COR-L47 (cell line): ENCODE data around the gene SPON2.

Experiments
- DNase-seq: peaks from one replicate; lab custom pipeline; 2025; lab: John Stamatoyannopoulos, UW

Gene SPON2

DNA sequence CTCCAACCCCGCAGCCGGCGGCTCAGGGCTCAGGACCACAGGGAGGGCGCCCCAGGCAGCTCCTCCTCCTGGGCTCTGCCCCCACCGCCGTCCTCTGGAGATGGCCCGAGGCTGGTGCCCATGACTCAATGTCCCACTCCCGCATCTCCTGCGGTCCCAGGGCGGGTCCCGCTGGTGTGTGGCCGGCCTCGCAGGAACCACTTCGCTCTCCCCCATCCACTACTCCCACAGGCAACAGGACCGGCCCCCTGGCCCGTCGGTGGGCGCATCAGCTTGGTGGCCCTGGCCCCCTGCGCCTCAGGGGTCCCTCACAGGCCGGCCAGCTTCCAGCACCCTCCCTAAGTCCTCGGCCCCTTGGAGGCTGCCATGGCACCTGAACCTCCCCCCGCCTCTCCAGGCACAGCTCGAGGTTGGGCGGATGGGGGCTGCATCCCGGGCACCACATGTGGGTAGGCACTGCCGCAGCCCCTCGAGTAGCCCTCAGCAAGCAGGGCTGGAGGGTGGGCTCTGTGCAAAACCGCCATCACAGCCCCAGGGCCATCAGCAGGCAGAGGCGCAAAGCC is 22.8 kb upstream of the SPON2 start:
- DNase-seq: no peak

DNA sequence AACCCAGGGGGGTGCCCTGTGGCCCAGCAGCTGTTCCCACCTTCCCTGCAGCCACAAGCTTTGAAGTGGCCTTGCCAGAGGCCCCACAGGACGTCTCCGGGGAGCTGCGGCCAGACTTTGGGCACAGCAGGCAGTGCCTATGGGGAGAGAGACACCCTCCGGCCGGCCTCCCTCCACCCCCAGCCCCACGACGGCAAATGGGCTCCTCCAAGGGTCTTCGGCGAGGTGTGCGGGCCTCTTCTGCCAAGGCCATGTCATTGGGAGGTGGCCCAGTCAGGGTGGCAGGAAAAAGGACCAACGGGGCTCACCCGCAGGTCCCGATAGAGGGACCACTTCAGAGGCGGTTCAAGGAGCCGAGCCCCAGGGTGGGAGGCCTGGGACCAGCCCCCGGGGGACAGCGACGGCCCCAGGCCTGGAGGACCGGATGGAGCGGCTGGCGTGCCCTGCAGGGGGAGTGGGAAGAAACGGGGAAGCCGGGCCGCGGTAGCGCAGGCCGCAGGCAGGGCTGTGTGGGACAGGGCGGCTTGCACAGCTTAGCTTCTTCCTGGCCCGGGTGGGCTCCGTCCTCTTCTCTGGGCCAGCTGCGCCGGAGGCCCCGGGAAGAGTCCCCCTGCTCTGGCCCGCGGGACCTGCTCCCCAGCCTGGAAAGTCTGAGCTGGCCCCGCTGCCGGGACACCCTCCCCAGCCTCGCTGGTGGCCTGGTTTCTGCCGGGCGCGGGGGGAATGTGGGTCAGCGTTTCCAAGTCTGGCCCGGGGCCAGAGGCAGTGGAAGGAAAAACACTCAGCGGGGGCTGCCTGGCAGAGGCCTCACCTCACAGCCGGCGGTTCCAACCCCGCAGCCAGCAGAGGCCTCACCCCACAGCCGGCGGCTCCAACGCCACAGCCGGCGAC is 21.9 kb upstream of the SPON2 start:
- no peak for DNase-seq

- no peak for DNase-seq
Measured at GRCh38 chr4:1193206-1194009, 21.0 kb upstream of the SPON2 start.

GRCh38 chr4:1192493-1193205 is 20.3 kb upstream of the SPON2 start:
- DNase-seq: no peak

- no peak for DNase-seq
Measured at GRCh38 chr4:1192091-1192492, 19.7 kb upstream of the SPON2 start.

DNA sequence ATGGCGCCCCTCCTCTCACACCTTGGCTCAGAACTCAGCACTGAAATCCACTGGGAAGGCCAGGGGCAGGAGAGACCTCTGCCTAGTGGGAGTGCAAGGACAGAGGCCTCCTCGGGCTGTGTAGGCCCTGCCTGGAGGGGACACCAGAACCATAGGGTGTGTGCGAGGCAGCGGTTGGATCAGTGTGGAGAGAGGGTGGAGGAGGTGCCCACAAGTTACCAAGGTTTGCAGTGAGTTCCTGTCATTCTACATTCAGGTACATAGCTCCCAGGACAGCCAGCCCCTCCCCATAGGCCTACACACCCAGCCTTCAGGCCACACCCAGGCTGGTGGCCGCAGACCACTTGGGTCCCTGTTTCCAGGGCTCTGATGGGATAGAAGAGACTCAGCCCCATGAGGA is 19.2 kb upstream of the SPON2 start:
- DNase-seq: no peak

DNA sequence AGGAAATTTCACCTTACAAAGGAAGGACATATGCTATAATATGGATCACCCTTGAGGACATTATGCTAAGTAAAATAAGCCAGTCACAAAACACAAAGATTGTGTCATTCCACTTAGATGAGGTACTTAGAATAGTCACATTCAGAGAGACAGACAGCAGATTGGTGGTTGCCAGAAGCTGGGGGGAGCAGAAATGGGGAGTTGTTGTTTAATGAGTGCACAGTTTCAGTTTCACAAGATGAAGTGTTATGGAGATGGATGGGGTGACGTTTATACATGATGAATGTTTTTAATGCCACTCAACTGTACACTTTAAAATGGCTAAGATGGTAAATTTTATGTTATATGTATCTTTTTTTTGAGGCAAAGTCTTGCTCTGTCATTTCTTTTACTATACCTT is 14.8 kb upstream of the SPON2 start:
- no peak for DNase-seq

- no peak for DNase-seq
Measured at GRCh38 chr4:1183985-1184773, 11.8 kb upstream of the SPON2 start.

- no peak for DNase-seq
Measured at GRCh38 chr4:1182313-1182712, 9.9 kb upstream of the SPON2 start.

GRCh38 chr4:1180663-1181062 is 8.3 kb upstream of the SPON2 start:
- DNase-seq: no peak

DNA sequence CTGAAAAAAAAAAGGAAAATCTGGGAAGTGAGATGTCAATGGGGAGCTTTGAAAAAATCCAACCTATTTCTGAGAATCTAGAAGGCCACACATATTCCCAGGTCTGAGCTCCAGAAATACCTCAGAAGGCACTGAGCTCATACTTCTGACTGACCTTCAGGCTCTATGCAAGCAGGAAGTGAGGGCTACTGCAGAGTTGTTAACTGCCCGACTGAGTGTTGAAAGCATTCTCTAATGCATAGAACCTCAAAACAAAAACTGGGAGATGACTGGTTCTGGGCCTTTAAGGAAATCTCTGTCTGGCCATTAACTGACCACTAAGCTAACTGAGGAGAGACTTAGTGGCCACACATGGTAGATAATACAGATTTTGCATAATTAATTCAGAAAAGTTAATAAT is 7.6 kb upstream of the SPON2 start:
- no peak for DNase-seq

GRCh38 chr4:1179089-1179441 is 6.7 kb upstream of the SPON2 start:
- DNase-seq: no peak

DNA sequence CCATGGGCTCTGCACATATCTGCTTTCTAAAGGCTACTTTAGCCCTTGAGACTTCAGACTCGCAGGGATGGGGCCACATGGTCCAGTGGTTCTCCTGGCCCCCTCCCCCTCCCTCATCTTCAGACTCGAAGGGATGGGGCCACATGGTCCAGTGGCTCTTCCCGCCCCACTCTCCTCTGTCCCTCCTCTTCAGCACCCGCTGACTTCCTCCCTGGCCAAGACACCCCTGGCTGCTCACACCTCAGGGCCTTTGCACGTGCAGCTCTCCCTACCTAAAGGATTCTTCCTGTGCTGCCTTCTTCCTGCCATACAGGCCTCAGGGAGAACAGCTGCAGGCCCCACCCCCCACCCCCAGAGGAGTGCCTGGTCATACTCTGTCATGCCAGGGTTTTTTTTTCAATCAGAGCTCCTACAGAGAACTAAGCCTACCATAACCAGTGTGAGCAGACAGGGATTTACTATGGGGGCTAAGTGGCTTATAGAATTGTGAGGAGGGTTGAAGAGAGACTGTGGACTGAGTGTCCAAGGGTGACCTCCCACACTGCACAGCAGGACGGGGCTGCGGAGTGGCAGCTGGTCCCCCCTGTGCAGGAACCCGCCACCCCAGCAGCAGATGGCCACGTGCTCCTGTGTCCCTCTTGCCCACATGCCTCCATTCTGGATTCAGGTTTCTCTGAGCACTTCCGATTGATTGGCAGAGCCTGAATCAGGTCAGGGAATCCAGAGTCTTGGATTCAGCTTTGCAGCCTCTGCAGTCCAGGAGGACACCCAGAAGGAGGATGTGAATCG is 6.1 kb upstream of the SPON2 start:
- no peak for DNase-seq

DNA sequence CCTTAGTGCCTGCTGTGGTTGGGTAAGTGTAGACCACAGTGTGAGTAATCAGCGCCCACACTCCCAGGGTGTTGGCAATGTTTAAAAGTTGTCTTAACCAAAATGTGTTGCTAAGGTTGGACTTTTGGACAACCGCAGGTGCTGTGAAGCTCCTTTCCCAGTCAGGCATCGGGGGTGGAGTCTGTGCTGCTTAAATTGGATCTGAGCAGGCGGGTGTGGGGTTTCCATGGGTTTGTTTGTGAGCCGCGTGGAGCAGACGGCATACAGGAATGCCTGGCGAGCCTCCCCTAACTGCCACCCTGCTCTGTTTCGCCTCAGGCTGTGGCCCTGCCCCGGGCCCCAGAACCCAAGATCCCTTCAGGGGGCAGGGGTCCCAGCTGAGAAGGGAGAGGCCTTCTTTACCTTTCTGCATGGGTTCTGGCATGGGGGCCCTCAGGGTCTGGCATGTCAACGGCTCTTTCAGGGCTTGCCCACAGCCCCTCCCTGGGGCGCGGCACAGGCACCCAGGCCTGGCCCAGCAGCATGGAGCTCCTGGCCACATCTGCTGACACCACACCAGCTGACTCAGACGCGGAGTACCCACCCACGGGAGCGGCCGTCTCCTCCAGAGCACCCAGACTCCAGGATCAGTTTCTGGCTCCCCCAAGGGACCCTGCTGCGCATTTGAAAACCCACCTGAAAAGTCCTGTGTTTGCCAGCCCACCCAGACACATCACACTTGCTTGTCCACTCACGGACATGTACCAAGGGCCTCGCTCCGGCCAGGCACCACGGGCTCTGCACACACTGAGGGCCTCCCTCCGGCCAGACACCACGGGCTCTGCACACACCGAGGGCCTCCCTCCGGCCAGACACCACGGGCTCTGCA is 5.1 kb upstream of the SPON2 start:
- DNase-seq: no peak

DNA sequence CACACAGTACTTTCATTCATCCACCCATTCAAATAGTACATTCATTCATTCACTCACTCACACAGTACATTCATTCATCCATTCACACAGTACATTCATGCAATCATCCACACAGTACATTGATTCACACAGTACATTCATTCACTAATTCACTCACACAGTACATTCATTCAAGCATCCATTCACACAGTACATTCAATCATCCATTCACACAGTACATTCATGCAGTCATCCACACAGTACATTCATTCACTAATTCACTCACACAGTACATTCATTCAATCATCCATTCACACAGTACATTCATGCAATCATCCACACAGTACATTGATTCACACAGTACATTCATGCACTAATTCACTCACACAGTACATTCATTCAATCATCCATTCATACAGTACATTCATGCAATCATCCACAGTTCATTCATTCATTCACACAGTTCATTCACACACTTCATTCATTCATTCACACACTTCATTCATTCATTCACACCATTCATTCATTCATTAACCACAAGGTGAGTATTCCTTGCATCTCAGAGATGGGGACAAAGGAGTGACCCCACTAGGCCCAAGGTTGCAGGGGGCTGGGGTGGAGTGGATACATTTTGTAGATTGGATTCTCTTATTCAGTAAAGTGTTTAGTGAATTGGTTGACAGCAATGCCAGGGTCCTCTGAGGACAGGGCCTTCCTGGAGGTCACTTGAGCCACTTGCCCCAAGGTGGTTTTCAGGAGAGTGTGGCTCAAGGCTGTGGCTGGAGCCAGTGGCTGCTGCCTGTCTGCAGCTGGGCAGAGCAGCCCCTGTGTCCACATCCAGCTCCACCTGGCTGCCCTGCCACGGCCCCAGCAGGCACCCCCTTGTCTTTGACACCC is 4.3 kb upstream of the SPON2 start:
- DNase-seq: no peak

- no peak for DNase-seq
Measured at GRCh38 chr4:1175635-1176229, 3.3 kb upstream of the SPON2 start.

DNA sequence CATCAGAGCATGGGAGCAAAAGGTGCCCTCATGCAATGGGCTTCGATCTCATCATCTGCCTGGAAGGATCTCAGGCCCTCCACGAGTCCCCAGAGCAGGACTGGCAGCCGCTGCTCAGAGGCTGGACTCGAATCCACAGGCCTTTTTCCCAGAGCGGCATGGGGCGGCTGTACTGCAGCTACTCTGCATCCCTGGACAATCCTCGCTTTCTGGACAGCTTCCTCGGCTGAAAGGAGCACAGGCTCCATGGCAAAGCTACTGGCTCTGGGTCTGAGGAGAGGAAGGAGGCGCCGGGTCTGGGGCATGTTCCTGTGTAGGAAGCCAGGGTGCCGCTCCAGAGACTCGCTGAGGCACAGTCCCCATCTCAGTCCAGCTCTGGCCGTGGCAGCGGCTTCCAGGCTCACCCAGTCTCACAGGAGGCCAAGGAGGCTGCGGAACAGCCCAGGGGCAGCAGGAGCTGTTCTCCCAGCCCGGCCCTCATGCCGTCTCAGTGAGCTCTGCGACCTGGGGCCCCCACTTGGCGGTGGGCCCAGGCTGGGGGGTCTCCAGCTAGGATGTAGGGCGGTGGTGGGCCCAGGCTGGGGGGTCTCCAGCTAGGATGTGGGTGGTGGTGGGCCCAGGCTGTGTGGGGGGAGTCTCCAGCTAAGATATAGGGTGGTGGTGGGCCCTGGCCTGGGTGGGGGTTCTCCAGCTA is 2.7 kb upstream of the SPON2 start:
- DNase-seq: no peak
